Stimulated activated CD8-positive, alpha-beta memory T cell treated with anti-CD3 and anti-CD28 coated beads, Interleukin-12 subunit alpha, Interleukin-12 subunit beta, amount 100 ng/mL, for 1 hour (primary cell): ENCODE data around the gene ADPRHL1.

ENCODE experiments used
- DNase-seq: peaks from one replicate; pipeline ENCODE4 v3.0.0-alpha.2; 2020; ENCODE audit warnings: low read depth

The ADPRHL1 gene

DNA sequence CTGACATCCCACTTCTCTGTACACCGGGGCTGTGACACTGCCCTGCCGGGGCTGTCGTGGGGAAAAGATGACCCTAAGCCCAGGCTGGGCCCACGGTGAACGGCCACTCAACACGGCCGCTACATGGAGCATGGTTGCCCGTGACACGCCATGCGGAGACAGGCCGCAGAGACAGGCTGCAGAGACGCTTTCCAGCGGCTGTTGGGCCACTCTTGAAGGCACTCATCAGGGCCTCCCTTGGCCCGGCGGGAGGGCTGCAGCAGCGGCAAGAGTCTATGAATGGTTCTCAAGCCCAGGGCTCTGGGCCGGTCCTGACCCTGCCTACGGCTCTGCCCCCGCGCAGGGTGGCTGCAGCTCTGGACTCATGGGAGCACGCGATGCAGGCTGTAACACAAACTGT is 22.1 kb downstream of the ADPRHL1 start:
- no peak for DNase-seq

GRCh38 chr13:113430378-113431110 is 22.7 kb downstream of the ADPRHL1 start:
- DNase-seq: no peak

GRCh38 chr13:113429608-113429985 is 23.7 kb downstream of the ADPRHL1 start:
- DNase-seq: no peak

GRCh38 chr13:113428871-113429607 is 24.2 kb downstream of the ADPRHL1 start:
- DNase-seq: no peak

DNA sequence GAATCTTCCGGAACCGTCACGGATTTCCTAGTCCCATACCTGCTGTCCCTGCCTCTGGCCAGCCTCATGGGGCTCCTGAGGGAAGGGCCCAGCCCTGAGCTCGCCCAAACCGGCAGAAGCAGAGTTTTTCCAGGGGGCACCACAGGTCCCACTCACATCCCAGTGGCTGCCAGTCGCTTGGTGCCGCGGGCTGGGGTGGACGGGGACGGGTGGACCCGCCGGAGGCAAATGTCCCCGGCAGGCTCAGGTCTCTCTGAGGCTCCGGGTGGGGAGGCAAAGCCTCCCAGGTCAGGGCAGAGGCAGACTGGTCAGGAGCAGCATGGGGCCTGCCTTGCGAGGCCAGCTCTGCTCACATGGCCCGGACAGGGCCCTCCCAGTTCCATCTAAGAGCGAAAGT is 24.8 kb downstream of the ADPRHL1 start:
- no peak for DNase-seq

DNA sequence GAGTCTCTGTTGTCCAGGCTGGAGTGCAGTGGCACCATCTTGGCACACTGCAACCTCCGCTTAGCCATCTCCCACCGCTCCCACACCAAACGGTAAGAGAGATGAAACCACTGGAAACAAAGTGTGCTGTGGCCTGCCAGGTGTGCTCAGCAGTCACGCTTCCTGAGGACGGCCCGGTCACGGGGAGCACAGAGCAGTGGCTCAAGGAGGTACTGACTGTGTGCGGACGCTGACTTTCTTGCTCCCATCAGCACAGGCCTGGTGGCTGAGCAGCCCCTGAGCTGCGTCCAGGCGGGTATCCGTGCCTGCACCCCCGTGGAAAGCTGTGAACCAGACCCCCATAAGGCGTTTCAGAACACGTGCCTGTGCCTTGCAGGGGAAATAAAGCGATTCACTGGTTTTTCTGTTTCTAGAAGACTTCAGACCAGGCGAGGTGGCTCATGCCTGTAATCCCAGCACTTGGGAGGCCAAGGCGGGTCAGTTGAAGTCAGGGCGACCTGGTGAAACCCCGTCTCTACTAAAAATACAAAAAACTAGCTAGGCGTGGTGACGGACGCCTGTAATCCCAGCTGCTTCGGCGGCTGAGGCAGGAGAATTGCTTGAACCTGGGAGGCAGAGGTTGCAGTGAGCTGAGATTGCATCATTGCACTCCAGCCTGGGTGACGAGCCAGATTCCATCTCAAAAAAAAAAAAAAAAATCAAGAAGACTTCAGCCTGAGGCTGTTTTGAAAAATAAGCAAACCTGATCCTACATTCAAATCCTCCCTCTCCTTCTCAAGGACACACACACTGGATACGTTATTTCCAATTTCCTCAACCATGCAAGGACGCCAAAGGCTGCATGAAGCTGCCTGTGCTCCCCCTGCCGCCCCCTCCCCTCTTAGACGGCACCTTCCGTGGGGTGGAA is 25.5 kb downstream of the ADPRHL1 start:
- DNase-seq: no peak

- no peak for DNase-seq
Observed at GRCh38 chr13:113426591-113426986, 26.7 kb downstream of the ADPRHL1 start.

DNA sequence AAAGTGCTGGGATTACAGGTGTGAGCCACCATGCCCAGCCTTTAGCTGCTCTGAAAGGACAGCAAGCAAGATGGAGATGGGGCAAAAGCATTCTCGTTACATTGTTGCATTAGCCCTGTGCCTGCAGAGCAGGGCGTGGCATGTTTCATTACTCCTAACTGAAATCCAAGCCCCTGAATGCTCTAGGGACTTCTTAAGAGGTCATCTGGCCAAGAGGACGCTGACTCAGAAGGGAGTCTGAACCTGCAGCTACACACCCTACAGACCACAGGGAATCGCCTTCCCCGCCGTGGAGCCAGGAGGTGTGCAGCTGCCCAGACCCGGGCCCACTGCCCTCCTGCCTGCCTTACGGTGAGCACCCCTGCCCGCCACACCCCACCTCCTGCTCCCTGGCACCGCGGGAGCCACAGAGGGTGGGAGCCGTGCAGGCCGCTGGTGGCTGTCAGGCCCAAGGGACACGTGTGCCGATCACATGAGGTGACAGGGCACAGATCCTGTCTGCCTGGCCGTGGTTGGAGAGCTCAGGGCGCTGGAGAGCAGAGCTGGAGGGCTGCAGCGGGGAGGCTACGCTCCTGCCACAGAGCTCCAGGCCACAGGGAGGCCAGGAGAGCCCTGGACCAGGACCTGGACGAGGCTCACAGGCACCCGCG is 27.2 kb downstream of the ADPRHL1 start:
- no peak for DNase-seq

GRCh38 chr13:113423520-113424163 is 29.6 kb downstream of the ADPRHL1 start:
- DNase-seq: no peak

GRCh38 chr13:113422807-113423519 is 30.3 kb downstream of the ADPRHL1 start:
- DNase-seq: no peak

GRCh38 chr13:113421673-113422270 is 31.5 kb downstream of the ADPRHL1 start:
- no peak for DNase-seq

- DNase-seq: no peak
Observed at GRCh38 chr13:113420833-113421600, 32.3 kb downstream of the ADPRHL1 start.

DNA sequence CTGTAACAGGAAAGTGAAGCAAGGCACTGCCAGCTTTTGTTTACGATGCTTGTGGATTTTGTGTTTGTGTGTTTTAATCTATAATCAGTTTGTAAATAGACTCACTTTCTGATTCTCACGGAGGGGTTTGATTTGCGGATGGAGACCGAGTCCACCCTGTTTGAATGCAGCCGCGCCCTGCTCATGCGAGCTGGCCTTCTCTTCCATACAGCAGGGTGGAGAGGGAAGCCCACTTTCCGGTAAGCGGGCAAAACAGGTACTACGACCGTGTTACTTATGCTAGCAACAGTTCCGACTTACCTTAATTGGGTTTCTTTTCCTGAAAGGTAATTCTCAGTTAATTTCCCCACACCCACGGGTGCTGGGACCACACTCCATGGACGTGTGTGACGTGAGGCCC is 33.1 kb downstream of the ADPRHL1 start:
- DNase-seq: no peak

- DNase-seq: no peak
Observed at GRCh38 chr13:113419531-113420193, 33.6 kb downstream of the ADPRHL1 start.

- DNase-seq: no peak
Observed at GRCh38 chr13:113418722-113419049, 34.6 kb downstream of the ADPRHL1 start.

DNA sequence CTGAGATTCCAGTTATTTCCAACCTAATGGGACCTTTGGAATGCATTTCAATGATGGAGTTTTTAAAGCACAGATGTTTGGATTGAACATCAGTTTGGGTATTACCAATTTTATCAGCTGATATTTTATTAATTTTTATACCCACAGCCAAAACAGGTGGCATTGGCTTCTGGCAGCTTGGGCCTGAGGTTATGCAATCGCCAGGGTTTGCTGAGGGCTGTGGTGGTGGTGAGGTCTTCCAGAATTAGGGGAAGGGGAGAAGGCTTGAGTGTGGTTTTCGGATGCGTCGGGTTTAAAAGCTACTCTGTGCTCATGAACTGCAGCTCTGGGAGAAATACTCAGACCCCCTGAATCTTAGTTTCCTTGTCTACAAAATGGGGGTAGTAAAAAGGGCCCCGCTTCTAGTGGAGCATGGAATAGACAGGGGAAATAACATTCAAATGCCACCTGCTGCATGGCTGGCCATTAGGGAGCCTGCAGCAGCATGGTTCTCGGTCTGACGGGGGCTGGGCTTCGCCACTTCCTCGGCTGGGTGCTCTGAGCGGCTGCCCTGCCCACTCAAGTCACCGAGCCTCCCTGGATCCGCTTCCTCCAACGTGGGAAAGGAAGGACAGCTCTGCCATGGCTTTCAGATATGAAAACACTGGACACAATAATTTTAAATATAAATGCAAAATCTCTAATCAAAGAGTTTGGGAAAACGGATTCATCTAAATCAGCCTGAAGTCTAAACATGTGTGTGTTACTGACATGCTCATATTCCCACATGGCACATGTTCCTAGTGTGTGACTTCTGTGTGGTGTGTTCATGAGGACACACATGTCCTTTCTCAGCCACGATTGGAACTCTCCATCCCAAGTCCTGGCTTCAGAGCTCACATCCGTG is 35.2 kb downstream of the ADPRHL1 start:
- DNase-seq: no peak

- no peak for DNase-seq
Observed at GRCh38 chr13:113417008-113417751, 36.1 kb downstream of the ADPRHL1 start.

GRCh38 chr13:113415825-113416224 is 37.5 kb downstream of the ADPRHL1 start:
- DNase-seq: no peak
